Prostate gland (tissue), 2 donors: Measurements from ENCODE around the gene AKIP1. TPM values are rescaled to one million over a fixed set of nuclear protein-coding genes. Genes with fewer than 3 reads are reported as not detected.

Experiments
- DNase-seq: peaks from one replicate; pipeline ENCODE4 v3.0.0-alpha.2; 2019; ENCODE audit warnings: low spot score
- H3K27ac ChIP-seq, 2 donors: fragments of 200-600 bp; sonication (generic); 2 replicates each; pipeline ENCODE4 v1.5.1; 2017 to 2019
- H3K27me3 ChIP-seq: fragments of 200-600 bp; sonication (generic); replicated peaks from 2 replicates; pipeline ENCODE4 v1.5.1; 2019; ENCODE audit not compliant: insufficient read depth
- H3K36me3 ChIP-seq, 2 donors: fragments of 200-600 bp; sonication (generic); 1 replicate in 1 of 2; 2 replicates in 1 of 2; pipeline versions ENCODE4 v1.5.1 to v1.8.1; 2017 to 2019
- H3K4me1 ChIP-seq: fragments of 200-600 bp; sonication (generic); replicated peaks from 2 replicates; pipeline ENCODE4 v1.5.1; 2019
- H3K4me3 ChIP-seq, 2 donors: fragments of 200-600 bp; sonication (generic); 2 replicates each; pipeline ENCODE4 v1.5.1; 2017 to 2019
- H3K9me3 ChIP-seq: fragments of 200-600 bp; sonication (generic); 2 replicates; pipeline ENCODE4 v1.5.1; 2017
- POLR2A ChIP-seq: fragments of 450-650 bp; IDR thresholded peaks from one replicate; pipeline ENCODE4 v1.6.1; 2016; ENCODE audit warnings: antibody characterized with exemption, mild to moderate bottlenecking
- POLR2AphosphoS5 ChIP-seq: sonication (generic); formaldehyde crosslinking; IDR thresholded peaks from one replicate; pipeline ENCODE4 v1.6.1; 2017; ENCODE audit warnings: antibody characterized with exemption
- WGBS: methylation state at CpG from one replicate; pipeline ENCODE4 v1.1.5; 2018; 5-methylcytosine and 5-hydroxymethylcytosine counted together
- intact Hi-C: fragments of 100-400 bp; cut with DNase I; formaldehyde crosslinking; loops from one replicate; pipeline ENCODE4 v1.14.2; 2022
- total RNA-seq, 2 donors: library from RNA; depleted of rRNA; stranded (reverse); fragments of >200 nt; gene quantifications; one replicate each; pipeline ENCODE4 v1.1.0, GENCODE V29; 2016
- TF ChIP-seq, protein P1 (sequence below), 4 experiments: fragments of 200-600 bp in 2 of 4; fragments of 450-650 bp in 2 of 4; sonication (generic) in 2 of 4; IDR thresholded peaks; 1 replicate in 3 of 4; 2 replicates in 1 of 4; pipeline ENCODE4 v1.5.1; 2016 to 2019; ENCODE audit warnings: antibody characterized with exemption in 4 of 4, mild to moderate bottlenecking in 2 of 4, moderate library complexity in 2 of 4

AKIP1 gene
- total RNA-seq, 2 donors from 2014 or later: 23.8 to 47.1 TPM

DNA sequence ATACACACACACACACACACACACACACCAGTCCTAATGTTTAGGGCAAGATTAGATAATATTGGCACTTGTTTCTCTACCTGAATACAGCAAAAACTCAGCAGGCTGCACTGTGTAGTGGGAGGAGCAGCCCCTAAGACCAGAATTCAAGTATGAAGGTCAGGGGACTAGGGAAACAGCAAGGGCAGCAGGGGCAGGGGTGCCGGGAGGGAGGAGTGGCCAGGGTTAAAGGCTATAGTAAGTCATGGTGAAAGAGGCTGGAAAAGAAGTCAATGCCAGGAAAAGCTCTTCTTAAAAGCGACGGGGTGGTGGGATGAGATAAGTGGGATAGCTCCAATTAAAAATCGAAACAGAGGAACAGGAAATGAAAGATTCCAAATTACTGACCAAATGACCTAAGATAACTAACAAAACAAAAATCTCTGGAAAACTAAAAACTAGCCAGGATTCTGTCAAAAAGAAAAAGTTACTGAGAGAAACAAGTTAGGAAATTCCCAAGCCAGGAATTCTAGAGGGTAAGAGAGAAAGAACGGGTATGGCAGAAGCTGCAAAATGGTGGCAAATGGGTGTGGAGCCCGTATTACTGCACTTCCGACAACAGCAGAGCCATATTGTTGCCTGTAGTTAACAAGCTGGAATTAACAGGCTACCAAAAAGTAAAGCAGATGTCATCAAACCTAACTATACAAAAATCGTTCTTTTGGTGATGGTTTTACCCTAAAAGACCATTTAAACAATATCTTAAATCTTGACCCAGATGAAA lies 30.5 kb downstream of the AKIP1 start:
- H3K4me1 ChIP-seq: no peaks in the 10 kb centered on the region

DNA sequence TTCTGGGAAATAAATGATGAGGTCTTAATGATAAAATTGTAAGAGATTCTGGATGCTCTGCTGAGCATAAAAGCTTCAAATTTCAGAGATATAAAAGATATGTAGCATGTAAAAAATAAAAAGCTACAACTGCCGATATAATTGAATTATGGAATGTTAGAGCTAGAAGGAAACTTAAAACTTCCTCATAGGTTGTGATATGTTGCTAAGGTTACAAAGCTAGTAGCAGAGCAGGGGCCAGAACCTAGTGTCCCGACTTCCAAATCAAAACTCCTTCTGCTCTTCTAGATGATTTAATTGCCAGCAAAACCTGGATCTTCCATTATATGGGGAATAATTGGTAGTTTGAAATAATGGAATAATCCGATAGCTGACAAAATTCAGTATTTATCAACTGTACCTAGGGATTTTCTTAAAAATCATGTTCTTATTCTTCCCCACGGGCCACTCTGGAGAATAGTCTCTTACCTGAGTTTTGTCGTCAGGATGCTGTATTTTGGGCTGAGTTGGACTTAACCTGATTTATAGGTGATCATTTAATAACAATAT lies 31.6 kb downstream of the AKIP1 start, which contains the start of gene ASCL3:
Gene ASCL3 (minus strand): TSS at position 499 of the 549 bp plus-strand sequence. CDS start 4,855 bp downstream, outside the sequence.
- WGBS: 65% methylated on average over 5 of the region's 5 CpGs
- no peak for TF ChIP-seq POLR2A
- TF ChIP-seq, protein P1, sequence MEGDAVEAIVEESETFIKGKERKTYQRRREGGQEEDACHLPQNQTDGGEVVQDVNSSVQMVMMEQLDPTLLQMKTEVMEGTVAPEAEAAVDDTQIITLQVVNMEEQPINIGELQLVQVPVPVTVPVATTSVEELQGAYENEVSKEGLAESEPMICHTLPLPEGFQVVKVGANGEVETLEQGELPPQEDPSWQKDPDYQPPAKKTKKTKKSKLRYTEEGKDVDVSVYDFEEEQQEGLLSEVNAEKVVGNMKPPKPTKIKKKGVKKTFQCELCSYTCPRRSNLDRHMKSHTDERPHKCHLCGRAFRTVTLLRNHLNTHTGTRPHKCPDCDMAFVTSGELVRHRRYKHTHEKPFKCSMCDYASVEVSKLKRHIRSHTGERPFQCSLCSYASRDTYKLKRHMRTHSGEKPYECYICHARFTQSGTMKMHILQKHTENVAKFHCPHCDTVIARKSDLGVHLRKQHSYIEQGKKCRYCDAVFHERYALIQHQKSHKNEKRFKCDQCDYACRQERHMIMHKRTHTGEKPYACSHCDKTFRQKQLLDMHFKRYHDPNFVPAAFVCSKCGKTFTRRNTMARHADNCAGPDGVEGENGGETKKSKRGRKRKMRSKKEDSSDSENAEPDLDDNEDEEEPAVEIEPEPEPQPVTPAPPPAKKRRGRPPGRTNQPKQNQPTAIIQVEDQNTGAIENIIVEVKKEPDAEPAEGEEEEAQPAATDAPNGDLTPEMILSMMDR (IDR thresholded peaks at IDR 0.05): no peak
- TF ChIP-seq POLR2AphosphoS5: no peak
- no peaks in the 10 kb centered on the region for H3K4me1 ChIP-seq
- no peaks in the 10 kb centered on the region for H3K9me3 ChIP-seq
- H3K4me3 ChIP-seq: no peak within 1 kb of the TSS
- H3K36me3 ChIP-seq: no peaks in the 10 kb centered on the region
- no peak within 1 kb of the TSS for H3K27ac ChIP-seq
- H3K27me3 ChIP-seq: no peaks in the 10 kb centered on the region
- DNase-seq: no peak
- intact Hi-C loops: no loop called here

More for the DNA sequence above, 30.5 kb downstream of the AKIP1 start:
- no peak overlapping the region for H3K4me3 ChIP-seq
- no peaks in the 10 kb centered on the region for H3K36me3 ChIP-seq
- H3K27ac ChIP-seq: no peak overlapping the region
- no peak for DNase-seq
- TF ChIP-seq POLR2AphosphoS5 (no peak), POLR2A (no peak)
- TF ChIP-seq, protein P1 (IDR thresholded peaks at IDR 0.05): no peak
- intact Hi-C loops: no loop called here
- H3K9me3 ChIP-seq: no peaks in the 10 kb centered on the region
- WGBS: 75% methylated on average over 8 of the region's 8 CpGs
- no peaks in the 10 kb centered on the region for H3K27me3 ChIP-seq

DNA sequence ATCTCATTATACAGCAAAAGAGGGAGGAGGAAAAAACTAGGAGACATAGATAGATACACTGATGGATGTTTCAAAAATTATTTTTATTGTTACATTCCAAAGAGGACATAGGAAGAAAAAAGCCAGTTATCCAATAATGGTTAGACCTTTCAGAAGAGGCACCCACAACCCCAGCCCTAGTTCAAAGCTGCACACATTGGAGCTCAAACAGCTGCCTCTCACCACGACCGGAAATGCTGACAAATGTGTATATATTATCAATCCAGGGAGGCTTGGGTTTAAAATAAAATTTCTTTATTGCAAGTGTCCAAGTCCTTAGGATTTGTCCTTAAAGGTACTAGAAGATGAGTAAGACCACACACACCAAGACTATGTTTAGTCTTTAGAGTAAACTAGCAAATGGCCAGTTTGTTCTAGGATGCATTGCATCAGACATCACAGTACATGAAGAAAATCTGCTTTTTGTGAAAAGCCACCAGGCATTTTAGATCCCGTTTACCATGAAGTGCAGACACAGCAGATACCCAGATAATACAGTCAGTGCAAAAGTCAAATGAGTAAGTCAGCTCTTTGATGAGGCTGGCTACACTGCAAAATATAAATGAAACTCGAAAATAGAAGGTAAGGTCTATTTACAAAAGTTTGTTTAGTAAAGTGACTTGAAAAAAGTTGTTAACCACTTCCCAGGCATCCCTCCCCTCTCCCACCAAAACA lies 36.4 kb downstream of the AKIP1 start:
- WGBS: 83% methylated on average over 4 of the region's 4 CpGs
- intact Hi-C loops: no loop called here
- DNase-seq: no peak

DNA sequence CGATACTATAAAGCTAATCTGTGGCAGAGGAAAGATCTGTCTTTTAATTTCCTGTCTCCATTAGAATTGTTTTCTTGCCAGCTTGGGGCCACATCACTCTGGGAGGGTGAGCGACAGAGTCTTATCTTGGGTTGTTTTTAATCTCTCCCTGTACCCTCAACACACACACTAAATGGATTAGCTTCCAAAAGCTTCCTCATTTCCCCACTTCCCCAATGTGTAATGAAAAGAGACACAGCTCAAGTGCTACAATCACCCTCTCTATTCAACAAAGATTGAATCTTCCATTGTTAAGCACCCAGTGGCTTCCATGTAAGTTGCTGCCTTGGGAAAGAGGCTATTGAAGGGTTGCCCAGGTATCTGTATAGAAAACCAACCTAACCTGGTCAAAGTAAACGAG lies 37.9 kb downstream of the AKIP1 start:
- Histone ChIP-seq H3K27ac (no peak overlapping the region), H3K27me3 (no peaks in the 10 kb centered on the region), H3K4me1 (no peaks in the 10 kb centered on the region), H3K36me3 (peaks cover 0 to 5% of the 10 kb centered on the region in 2 donors), H3K4me3 (no peak overlapping the region), H3K9me3 (no peaks in the 10 kb centered on the region)
- WGBS: 72% methylated on average over 3 of the region's 3 CpGs
- no peak for TF ChIP-seq POLR2A
- no peak for TF ChIP-seq POLR2AphosphoS5
- TF ChIP-seq, protein P1 (IDR thresholded peaks at IDR 0.05): no peak
- intact Hi-C loops: no loop called here
- no peak for DNase-seq

More for the DNA sequence above, 36.4 kb downstream of the AKIP1 start:
- Histone ChIP-seq H3K36me3 (no peaks in the 10 kb centered on the region), H3K27me3 (no peaks in the 10 kb centered on the region), H3K4me3 (no peak overlapping the region), H3K9me3 (no peaks in the 10 kb centered on the region), H3K27ac (no peak overlapping the region), H3K4me1 (no peaks in the 10 kb centered on the region)
- TF ChIP-seq, protein P1 (IDR thresholded peaks at IDR 0.05): no peak
- TF ChIP-seq POLR2AphosphoS5 (no peak), POLR2A (no peak)
